ENCODE data around the gene TYSND1. TPM values are rescaled to one million over a fixed set of nuclear protein-coding genes. Genes with fewer than 3 reads are reported as not detected.

TYSND1 gene
- total RNA-seq, 1 experiment from 2014 or later: 78.2 TPM

GRCh38 chr10:70188768-70189167 lies 42.3 kb upstream of the TYSND1 start:
- Histone ChIP-seq H3F3A (ENCODE audit: low read length, unreplicated experiment) (no peaks in the 10 kb centered on the region), H3K79me2 (ENCODE audit: low read length) (no peaks in the 10 kb centered on the region), H3K4me1 (ENCODE audit: insufficient read depth, low read length) (peaks cover 14% of the 10 kb centered on the region), H3K27me3 (ENCODE audit: low read length) (peaks cover 2% of the 10 kb centered on the region), H3K36me3 (ENCODE audit: low read depth, low read length) (no peaks in the 10 kb centered on the region), H2AFZ (ENCODE audit: low read length) (no peak overlapping the region), H3K9ac (ENCODE audit: low read length) (no peak overlapping the region), H3K9me2 (replicated peaks; ENCODE audit: low read length) (no peaks in the 10 kb centered on the region), H3K9me3 (ENCODE audit: low read length) (no peaks in the 10 kb centered on the region), H3K4me3 (ENCODE audit: low read length) (no peak overlapping the region), H3K27ac (ENCODE audit: low read length) (no peak overlapping the region), H3K4me2 (ENCODE audit: low read length) (no peak overlapping the region), H4K20me1 (ENCODE audit: low read length) (no peaks in the 10 kb centered on the region)
- ATAC-seq (no peak), DNase-seq (no peak)
- ChIA-PET CTCF (no interaction called here), POLR2A (ENCODE audit: unreplicated experiment) (no interaction called here)
- intact Hi-C loops (cut with micrococcal nuclease): no loop called here
- no TSS peak for BruUV-seq (replicated peaks)
- TF ChIP-seq EZH2 (IDR thresholded peaks at IDR 0.05; ENCODE audit: low read length, unreplicated experiment) (no peak), EZH2phosphoT487 (IDR thresholded peaks at IDR 0.05; ENCODE audit: borderline replicate concordance, low read length) (no peak), CTCF (conservative IDR thresholded peaks at IDR 0.05; ENCODE audit: low read depth, low read length) (no peak)

GRCh38 chr10:70186571-70186970 lies 40.1 kb upstream of the TYSND1 start:
- Histone ChIP-seq H3K9ac (ENCODE audit: low read length) (no peak overlapping the region), H3K36me3 (ENCODE audit: low read depth, low read length) (no peaks in the 10 kb centered on the region), H3K9me3 (ENCODE audit: low read length) (no peaks in the 10 kb centered on the region), H3K4me2 (ENCODE audit: low read length) (no peak overlapping the region), H3K4me3 (ENCODE audit: low read length) (no peak overlapping the region), H3K79me2 (ENCODE audit: low read length) (no peaks in the 10 kb centered on the region), H4K20me1 (ENCODE audit: low read length) (no peaks in the 10 kb centered on the region), H3K27ac (ENCODE audit: low read length) (no peak overlapping the region), H3K9me2 (replicated peaks; ENCODE audit: low read length) (no peaks in the 10 kb centered on the region), H3F3A (ENCODE audit: low read length, unreplicated experiment) (no peaks in the 10 kb centered on the region), H3K27me3 (ENCODE audit: low read length) (peaks cover 10% of the 10 kb centered on the region), H2AFZ (ENCODE audit: low read length) (no peak overlapping the region), H3K4me1 (ENCODE audit: insufficient read depth, low read length) (peaks cover 3% of the 10 kb centered on the region; the same call in 1 of the 2 replicates)
- BruUV-seq (replicated peaks): no TSS peak
- intact Hi-C loops (cut with micrococcal nuclease): no loop called here
- DNase-seq (peak; percentile 63), ATAC-seq (peak; percentile 34)
- TF ChIP-seq EZH2phosphoT487 (IDR thresholded peaks at IDR 0.05; ENCODE audit: borderline replicate concordance, low read length): no peak
- TF ChIP-seq EZH2 (IDR thresholded peaks at IDR 0.05; ENCODE audit: low read length, unreplicated experiment): no peak
- TF ChIP-seq CTCF (conservative IDR thresholded peaks at IDR 0.05; ENCODE audit: low read depth, low read length): no peak
- POLR2A ChIA-PET (ENCODE audit: unreplicated experiment): no interaction called here
- CTCF ChIA-PET: interaction anchor here (0.6 to 0.7 kb wide), 2 partner anchors 39 to 261 kb away, joined by 3 to 4 read pairs; no protein-coding TSS in a partner anchor

- TF ChIP-seq EZH2phosphoT487 (IDR thresholded peaks at IDR 0.05; ENCODE audit: borderline replicate concordance, low read length) (no peak), CTCF (conservative IDR thresholded peaks at IDR 0.05; ENCODE audit: low read depth, low read length) (no peak)
- Histone ChIP-seq H2AFZ (ENCODE audit: low read length) (no peak overlapping the region), H4K20me1 (ENCODE audit: low read length) (no peaks in the 10 kb centered on the region), H3K36me3 (ENCODE audit: low read depth, low read length) (no peaks in the 10 kb centered on the region), H3K9me2 (replicated peaks; ENCODE audit: low read length) (no peaks in the 10 kb centered on the region), H3K27me3 (ENCODE audit: low read length) (peaks cover 10% of the 10 kb centered on the region), H3K27ac (ENCODE audit: low read length) (no peak overlapping the region), H3K9me3 (ENCODE audit: low read length) (no peaks in the 10 kb centered on the region), H3K4me2 (ENCODE audit: low read length) (no peak overlapping the region), H3K4me3 (ENCODE audit: low read length) (no peak overlapping the region), H3K79me2 (ENCODE audit: low read length) (no peaks in the 10 kb centered on the region), H3K4me1 (ENCODE audit: insufficient read depth, low read length) (no peaks in the 10 kb centered on the region), H3F3A (ENCODE audit: low read length, unreplicated experiment) (no peaks in the 10 kb centered on the region), H3K9ac (ENCODE audit: low read length) (no peak overlapping the region)
- intact Hi-C loops (cut with micrococcal nuclease): no loop called here
- ATAC-seq: peak; percentile 23
- ChIA-PET POLR2A (ENCODE audit: unreplicated experiment) (no interaction called here), CTCF (interaction anchor here (0.6 kb wide), 1 partner anchor 39 kb away, joined by 4 read pairs; no protein-coding TSS in a partner anchor)
- no peak for DNase-seq
- BruUV-seq (replicated peaks): no TSS peak
These were observed 39.6 kb upstream of the TYSND1 start for GRCh38 chr10:70186090-70186489.

Measured in PC-3 (cell line).